ENCODE data around the gene CBR4. TPM values are rescaled to one million over a fixed set of nuclear protein-coding genes. Genes with fewer than 3 reads are reported as not detected.

CBR4 gene
- total RNA-seq, 4 donors from 2014 or later, result 14.4 to 42.2 (median 19.5) TPM

DNA sequence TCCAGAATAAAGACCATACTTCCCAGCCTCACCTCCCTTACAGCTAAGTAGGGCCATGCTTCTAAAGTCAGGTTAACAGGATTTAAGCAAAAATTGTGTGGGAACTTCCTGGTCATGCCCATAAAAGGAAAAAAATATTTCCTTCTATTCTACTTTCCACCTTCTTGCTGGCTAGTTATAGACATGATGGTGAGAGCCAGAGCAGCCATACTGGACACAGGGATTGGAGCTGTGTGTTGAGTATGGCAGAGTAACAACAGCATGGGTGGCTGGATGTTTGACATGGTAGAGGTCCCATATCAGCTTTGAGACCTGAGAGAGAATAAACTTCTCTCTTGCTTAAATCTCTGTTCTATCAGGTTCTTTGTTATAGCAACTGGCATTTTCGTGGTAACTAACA lies 15.1 kb upstream of the CBR4 start:
- H3K9me3 ChIP-seq, result no peaks in the 10 kb centered on the region
- WGBS, result 61% methylated on average over 1 of the region's 1 CpG
- H3K36me3 ChIP-seq, result no peaks in the 10 kb centered on the region
- H3K27ac ChIP-seq, result no peak overlapping the region
- DNase-seq (ENCODE audit: low spot score in 2 of 2), result no peak
- H3K27me3 ChIP-seq, result no peaks in the 10 kb centered on the region
- TF ChIP-seq POLR2AphosphoS5 (IDR thresholded peaks at IDR 0.05), result no peak
- TF ChIP-seq, protein P1, sequence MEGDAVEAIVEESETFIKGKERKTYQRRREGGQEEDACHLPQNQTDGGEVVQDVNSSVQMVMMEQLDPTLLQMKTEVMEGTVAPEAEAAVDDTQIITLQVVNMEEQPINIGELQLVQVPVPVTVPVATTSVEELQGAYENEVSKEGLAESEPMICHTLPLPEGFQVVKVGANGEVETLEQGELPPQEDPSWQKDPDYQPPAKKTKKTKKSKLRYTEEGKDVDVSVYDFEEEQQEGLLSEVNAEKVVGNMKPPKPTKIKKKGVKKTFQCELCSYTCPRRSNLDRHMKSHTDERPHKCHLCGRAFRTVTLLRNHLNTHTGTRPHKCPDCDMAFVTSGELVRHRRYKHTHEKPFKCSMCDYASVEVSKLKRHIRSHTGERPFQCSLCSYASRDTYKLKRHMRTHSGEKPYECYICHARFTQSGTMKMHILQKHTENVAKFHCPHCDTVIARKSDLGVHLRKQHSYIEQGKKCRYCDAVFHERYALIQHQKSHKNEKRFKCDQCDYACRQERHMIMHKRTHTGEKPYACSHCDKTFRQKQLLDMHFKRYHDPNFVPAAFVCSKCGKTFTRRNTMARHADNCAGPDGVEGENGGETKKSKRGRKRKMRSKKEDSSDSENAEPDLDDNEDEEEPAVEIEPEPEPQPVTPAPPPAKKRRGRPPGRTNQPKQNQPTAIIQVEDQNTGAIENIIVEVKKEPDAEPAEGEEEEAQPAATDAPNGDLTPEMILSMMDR (IDR thresholded peaks at IDR 0.05), result no peak
- no peak for TF ChIP-seq EP300 (IDR thresholded peaks at IDR 0.05)
- no peak for TF ChIP-seq POLR2A (IDR thresholded peaks at IDR 0.05)
- H3K4me1 ChIP-seq, result no peaks in the 10 kb centered on the region
- no peak overlapping the region for H3K4me3 ChIP-seq

DNA sequence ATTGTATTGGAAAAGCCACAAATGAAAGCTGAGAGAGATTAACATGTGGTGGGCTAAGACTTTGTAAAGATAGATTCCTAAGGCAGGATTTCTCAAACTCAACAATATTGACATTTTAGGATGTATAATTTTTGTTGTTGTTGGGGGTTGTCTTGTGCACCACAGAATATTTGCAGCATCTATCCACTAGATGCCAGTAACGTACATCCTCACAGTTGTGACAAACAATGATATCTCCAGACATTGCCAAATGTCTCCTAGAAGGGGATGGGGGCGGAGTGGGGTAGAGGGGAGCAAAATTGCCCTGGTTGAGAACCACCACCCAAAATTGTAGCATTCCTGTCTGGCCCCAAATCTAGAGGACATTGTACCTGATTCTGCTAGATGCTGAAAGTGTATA lies 14.7 kb upstream of the CBR4 start:
- no peaks in the 10 kb centered on the region for H3K27me3 ChIP-seq
- 13% methylated on average over 2 of the region's 2 CpGs for WGBS
- H3K4me1 ChIP-seq, result no peaks in the 10 kb centered on the region
- no peaks in the 10 kb centered on the region for H3K9me3 ChIP-seq
- H3K27ac ChIP-seq, result no peak overlapping the region
- no peak for DNase-seq (ENCODE audit: low spot score in 2 of 2)
- no peaks in the 10 kb centered on the region for H3K36me3 ChIP-seq
- no peak overlapping the region for H3K4me3 ChIP-seq
- TF ChIP-seq POLR2A (IDR thresholded peaks at IDR 0.05) (no peak), POLR2AphosphoS5 (IDR thresholded peaks at IDR 0.05) (no peak)
- TF ChIP-seq, protein P1 (IDR thresholded peaks at IDR 0.05), result peak in 1 of 2 donors; percentile 44

DNA sequence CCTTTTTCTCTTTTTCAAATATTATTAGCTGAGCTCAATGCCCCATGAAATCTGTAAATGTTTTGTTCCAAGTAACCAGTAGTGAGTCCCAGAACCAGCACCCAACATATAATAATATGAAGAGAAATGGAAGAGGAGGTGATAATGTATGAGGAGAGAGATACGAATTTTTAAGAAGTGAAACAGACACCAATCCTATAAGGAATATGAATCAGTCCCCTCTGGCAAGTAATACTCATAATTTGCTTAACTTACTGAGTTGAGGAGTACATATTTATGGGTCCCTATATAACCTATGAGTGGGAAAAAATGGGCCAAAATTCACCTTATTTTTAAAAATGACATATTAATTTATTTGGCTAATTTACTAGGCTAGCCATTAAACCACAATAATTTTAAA lies 8.4 kb upstream of the CBR4 start:
- 57% methylated on average over 1 of the region's 1 CpG for WGBS
- no peak for DNase-seq (ENCODE audit: low spot score in 2 of 2)

DNA sequence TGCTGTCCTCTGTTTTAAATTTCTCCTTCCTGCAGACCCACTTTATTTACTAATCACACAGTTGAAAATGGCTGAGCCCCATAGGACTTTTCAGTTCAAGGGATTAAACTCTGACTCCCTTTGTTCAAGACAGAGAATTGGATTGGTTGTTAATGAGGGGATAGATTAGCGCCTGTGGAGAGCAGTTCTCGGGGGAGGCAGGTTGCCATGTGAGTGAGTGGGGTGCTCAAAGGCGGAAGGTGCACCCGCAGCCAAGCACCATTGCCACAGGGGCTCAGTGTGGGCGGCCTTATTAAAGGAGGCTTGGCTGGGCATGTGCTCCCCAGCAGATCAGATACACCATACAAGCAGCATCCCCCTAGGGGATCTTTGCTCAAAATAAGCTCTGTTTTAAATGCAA lies 7.9 kb upstream of the CBR4 start:
- Histone ChIP-seq H3K36me3 (no peaks in the 10 kb centered on the region), H3K9me3 (no peaks in the 10 kb centered on the region), H3K4me3 (no peak overlapping the region), H3K27me3 (no peaks in the 10 kb centered on the region), H3K27ac (no peak overlapping the region), H3K4me1 (peaks cover 34% of the 10 kb centered on the region)
- 63% methylated on average over 5 of the region's 5 CpGs for WGBS
- DNase-seq (ENCODE audit: low spot score in 2 of 2), result no peak
- TF ChIP-seq POLR2A (IDR thresholded peaks at IDR 0.05), result no peak
- TF ChIP-seq, protein P1 (IDR thresholded peaks at IDR 0.05), result no peak

More for the DNA sequence above, 8.4 kb upstream of the CBR4 start:
- no peak overlapping the region for H3K4me3 ChIP-seq
- H3K9me3 ChIP-seq, result no peaks in the 10 kb centered on the region
- H3K27me3 ChIP-seq, result no peaks in the 10 kb centered on the region
- H3K27ac ChIP-seq, result no peak overlapping the region
- no peak for TF ChIP-seq POLR2A (IDR thresholded peaks at IDR 0.05)
- no peak for TF ChIP-seq EP300 (IDR thresholded peaks at IDR 0.05)
- TF ChIP-seq, protein P1 (IDR thresholded peaks at IDR 0.05), result no peak
- no peak for TF ChIP-seq POLR2AphosphoS5 (IDR thresholded peaks at IDR 0.05)
- H3K36me3 ChIP-seq, result no peaks in the 10 kb centered on the region
- H3K4me1 ChIP-seq, result peaks cover 34% of the 10 kb centered on the region

DNA sequence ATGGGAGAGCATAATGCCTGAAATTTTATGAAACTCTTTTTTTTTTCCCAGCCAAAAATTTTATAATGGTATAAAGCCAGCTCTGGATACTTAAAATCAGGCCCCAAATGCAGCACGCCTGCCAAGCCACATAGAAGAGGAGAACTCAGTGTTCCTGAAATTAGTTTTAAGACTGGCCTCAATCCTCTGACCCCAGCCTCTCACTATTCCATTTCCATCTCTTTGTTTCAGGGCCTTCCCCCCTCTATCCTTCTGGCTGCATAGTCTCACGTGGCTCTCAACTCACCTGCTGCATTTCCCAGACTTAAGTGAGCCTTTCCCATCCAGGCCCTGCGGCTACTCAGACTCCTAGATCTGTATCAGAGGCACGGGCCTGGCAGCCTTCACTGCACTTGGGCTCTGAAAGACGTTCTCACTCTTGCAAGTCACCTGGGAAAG lies 5.2 kb upstream of the CBR4 start:
- H3K27me3 ChIP-seq, result no peaks in the 10 kb centered on the region
- TF ChIP-seq POLR2A (IDR thresholded peaks at IDR 0.05) (no peak), EP300 (IDR thresholded peaks at IDR 0.05) (no peak), POLR2AphosphoS5 (IDR thresholded peaks at IDR 0.05) (no peak)
- TF ChIP-seq, protein P1 (IDR thresholded peaks at IDR 0.05), result no peak
- H3K4me3 ChIP-seq, result no peak overlapping the region
- no peaks in the 10 kb centered on the region for H3K9me3 ChIP-seq
- H3K4me1 ChIP-seq, result peaks cover 34% of the 10 kb centered on the region
- H3K36me3 ChIP-seq, result no peaks in the 10 kb centered on the region
- H3K27ac ChIP-seq, result peak overlapping the region; percentile 82
- 39% methylated on average over 5 of the region's 5 CpGs for WGBS
- no peak for DNase-seq (ENCODE audit: low spot score in 2 of 2)
